Astrocyte (in vitro differentiated cells and primary cell): Measurements from ENCODE around the gene LRRC73. TPM values are rescaled to one million over a fixed set of nuclear protein-coding genes. Genes with fewer than 3 reads are reported as not detected.
"Not testable (repeated sequence)": the region's sequence is repeated elsewhere in the genome, so short reads cannot be mapped to it uniquely, and the experiment has no call there.

Source experiments
- DNase-seq: peaks from one replicate; pipeline ENCODE4 v3.0.0-alpha.2; 2010; ENCODE audit warnings: low read depth
- FAIRE-seq: peaks from 2 replicates; lab custom pipeline; 2011; peaks lifted over from hg19 to GRCh38; lab: Jason Lieb, UNC
- H2AFZ ChIP-seq: 2 replicates; pipeline ENCODE4 v1.6.0; 2012; ENCODE audit warnings: low read depth, low read length, inconsistent platforms
- H3K27ac ChIP-seq: 2 replicates; pipeline ENCODE4 v1.5.1; 2011; ENCODE audit warnings: low read depth, low read length, inconsistent platforms
- H3K27me3 ChIP-seq: 2 replicates; pipeline ENCODE4 v1.6.0; 2011; ENCODE audit warnings: low read length, inconsistent platforms; ENCODE audit not compliant: insufficient read depth
- H3K36me3 ChIP-seq: 2 replicates; pipeline ENCODE4 v1.5.1; 2011; ENCODE audit warnings: low read length, inconsistent platforms; ENCODE audit not compliant: insufficient read depth
- H3K4me1 ChIP-seq: 2 replicates; pipeline ENCODE4 v1.5.1; 2011; ENCODE audit warnings: low read length, inconsistent platforms; ENCODE audit not compliant: insufficient read depth
- H3K4me2 ChIP-seq: 2 replicates; pipeline ENCODE4 v1.6.0; 2012; ENCODE audit warnings: low read length, inconsistent platforms
- H3K4me3 ChIP-seq: 2 replicates; pipeline ENCODE4 v1.5.1; 2011; ENCODE audit warnings: low read depth, mild to moderate bottlenecking, low read length, inconsistent platforms; ENCODE audit not compliant: insufficient read depth
- H3K79me2 ChIP-seq: 2 replicates; pipeline ENCODE4 v1.6.0; 2012; ENCODE audit warnings: mild to moderate bottlenecking, low read length, inconsistent platforms; ENCODE audit not compliant: insufficient read depth
- H3K9ac ChIP-seq: 2 replicates; pipeline ENCODE4 v1.6.0; 2012; ENCODE audit warnings: mild to moderate bottlenecking, low read length, inconsistent platforms
- H3K9me3 ChIP-seq: 2 replicates; pipeline ENCODE4 v1.5.1; 2012; ENCODE audit warnings: low read depth, mild to moderate bottlenecking, low read length, inconsistent platforms; ENCODE audit not compliant: insufficient read depth
- H4K20me1 ChIP-seq: 2 replicates; pipeline ENCODE4 v1.6.0; 2012; ENCODE audit warnings: low read length, inconsistent platforms; ENCODE audit not compliant: insufficient read depth
- H3K27ac Mint-ChIP-seq: one replicate; pipeline ENCODE4 v1.8.0; 2021; ENCODE audit warnings: mild to moderate bottlenecking, mixed read lengths; ENCODE audit not compliant: unreplicated experiment
- H3K27me3 Mint-ChIP-seq: one replicate; pipeline ENCODE4 v1.8.0; 2021; ENCODE audit warnings: low read depth, mixed read lengths; ENCODE audit not compliant: unreplicated experiment
- H3K36me3 Mint-ChIP-seq: one replicate; pipeline ENCODE4 v1.8.0; 2021; ENCODE audit warnings: low read depth, mixed read lengths; ENCODE audit not compliant: unreplicated experiment
- H3K4me1 Mint-ChIP-seq: one replicate; pipeline ENCODE4 v1.8.0; 2021; ENCODE audit warnings: low read depth, mixed read lengths; ENCODE audit not compliant: unreplicated experiment
- H3K4me3 Mint-ChIP-seq: one replicate; pipeline ENCODE4 v1.8.0; 2021; ENCODE audit warnings: mild to moderate bottlenecking, moderate library complexity, mixed read lengths; ENCODE audit not compliant: unreplicated experiment
- H3K9me3 Mint-ChIP-seq: one replicate; pipeline ENCODE4 v1.8.0; 2021; ENCODE audit warnings: mild to moderate bottlenecking, mixed read lengths; ENCODE audit not compliant: unreplicated experiment
- EZH2 ChIP-seq: IDR thresholded peaks from 2 replicates; pipeline ENCODE4 v1.6.1; 2012; ENCODE audit warnings: mild to moderate bottlenecking, low read length, inconsistent platforms; ENCODE audit not compliant: insufficient read depth
- total RNA-seq: library from RNA; stranded (reverse); gene quantifications from 2 replicates; pipeline ENCODE4 v1.2.1, GENCODE V29; 2021
- TF ChIP-seq, protein P1 (sequence below): IDR thresholded peaks from 2 replicates; pipeline ENCODE4 v1.5.1; 2011; ENCODE audit warnings: low read depth, mild to moderate bottlenecking, inconsistent platforms, low read length, moderate library complexity; ENCODE audit not compliant: insufficient read depth

LRRC73 gene
- total RNA-seq, 1 donor from 2014 or later = 0.30 TPM

DNA sequence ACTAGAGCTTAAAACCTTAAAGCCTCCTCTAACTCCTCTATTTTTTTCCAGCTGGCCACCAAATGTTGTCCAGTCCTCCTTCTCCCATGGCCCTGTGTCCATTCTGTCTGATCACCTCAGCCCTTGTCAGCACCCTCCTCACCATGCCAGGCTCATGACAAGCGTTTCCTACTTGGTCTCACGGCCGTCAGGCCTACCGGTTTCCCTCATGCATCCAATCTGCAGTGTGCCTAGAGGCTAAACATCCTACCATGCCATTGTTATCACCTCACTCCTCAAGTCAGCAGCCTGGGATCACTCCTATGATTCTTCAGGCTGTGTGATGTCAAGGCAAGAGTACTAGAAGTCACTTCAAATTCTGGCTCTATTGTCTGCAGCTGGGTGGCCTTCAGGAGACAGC, 42.4 kb downstream of the LRRC73 start:
- Mint-ChIP-seq H3K27me3 (peaks cover 31% of the 10 kb centered on the region), H3K4me3 (no peak overlapping the region), H3K27ac (no peak overlapping the region), H3K36me3 (no peaks in the 10 kb centered on the region), H3K4me1 (no peaks in the 10 kb centered on the region), H3K9me3 (no peaks in the 10 kb centered on the region)
- Histone ChIP-seq H3K27me3 (peaks cover 18% of the 10 kb centered on the region), H3K4me3 (no peak overlapping the region), H3K9me3 (no peaks in the 10 kb centered on the region), H3K27ac (no peak overlapping the region), H3K9ac (no peak overlapping the region), H3K4me2 (no peak overlapping the region), H4K20me1 (no peaks in the 10 kb centered on the region), H3K4me1 (no peaks in the 10 kb centered on the region), H3K36me3 (no peaks in the 10 kb centered on the region), H3K79me2 (no peaks in the 10 kb centered on the region), H2AFZ (no peak overlapping the region)
- TF ChIP-seq, protein P1, sequence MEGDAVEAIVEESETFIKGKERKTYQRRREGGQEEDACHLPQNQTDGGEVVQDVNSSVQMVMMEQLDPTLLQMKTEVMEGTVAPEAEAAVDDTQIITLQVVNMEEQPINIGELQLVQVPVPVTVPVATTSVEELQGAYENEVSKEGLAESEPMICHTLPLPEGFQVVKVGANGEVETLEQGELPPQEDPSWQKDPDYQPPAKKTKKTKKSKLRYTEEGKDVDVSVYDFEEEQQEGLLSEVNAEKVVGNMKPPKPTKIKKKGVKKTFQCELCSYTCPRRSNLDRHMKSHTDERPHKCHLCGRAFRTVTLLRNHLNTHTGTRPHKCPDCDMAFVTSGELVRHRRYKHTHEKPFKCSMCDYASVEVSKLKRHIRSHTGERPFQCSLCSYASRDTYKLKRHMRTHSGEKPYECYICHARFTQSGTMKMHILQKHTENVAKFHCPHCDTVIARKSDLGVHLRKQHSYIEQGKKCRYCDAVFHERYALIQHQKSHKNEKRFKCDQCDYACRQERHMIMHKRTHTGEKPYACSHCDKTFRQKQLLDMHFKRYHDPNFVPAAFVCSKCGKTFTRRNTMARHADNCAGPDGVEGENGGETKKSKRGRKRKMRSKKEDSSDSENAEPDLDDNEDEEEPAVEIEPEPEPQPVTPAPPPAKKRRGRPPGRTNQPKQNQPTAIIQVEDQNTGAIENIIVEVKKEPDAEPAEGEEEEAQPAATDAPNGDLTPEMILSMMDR = no peak
- no peak for TF ChIP-seq EZH2
- DNase-seq (no peak), FAIRE-seq (no peak)

DNA sequence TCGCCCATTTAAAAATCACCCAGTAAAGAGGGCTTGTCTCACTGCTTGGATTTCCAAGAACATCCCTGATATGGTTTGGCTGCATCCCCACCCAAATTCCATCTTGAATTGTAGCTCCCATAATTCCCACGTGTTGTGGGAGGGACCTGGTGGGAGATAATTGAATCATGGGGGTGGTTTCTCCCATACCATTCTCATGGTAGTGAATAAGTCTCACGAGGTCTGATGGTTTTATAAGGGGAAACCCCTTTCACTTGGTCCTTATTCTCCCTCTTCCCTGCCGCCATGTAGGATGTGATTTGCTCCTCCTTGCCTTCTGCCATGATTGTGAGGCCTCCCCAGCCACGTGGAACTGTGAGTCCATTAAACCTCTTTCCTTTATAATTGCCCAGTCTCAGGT, 42.9 kb downstream of the LRRC73 start:
- H3K36me3 ChIP-seq, H3K79me2 ChIP-seq, H3K9me3 Mint-ChIP-seq, H3K27ac ChIP-seq, H3K4me2 ChIP-seq, H3K9me3 ChIP-seq, H3K36me3 Mint-ChIP-seq, H3K4me3 ChIP-seq, H4K20me1 ChIP-seq, H2AFZ ChIP-seq, H3K9ac ChIP-seq, H3K4me1 Mint-ChIP-seq, DNase-seq, H3K27ac Mint-ChIP-seq, FAIRE-seq, H3K4me1 ChIP-seq, H3K4me3 Mint-ChIP-seq: not testable (repeated sequence)
- H3K27me3 Mint-ChIP-seq = peaks cover 34% of the 10 kb centered on the region
- H3K27me3 ChIP-seq = peaks cover 23% of the 10 kb centered on the region

DNA sequence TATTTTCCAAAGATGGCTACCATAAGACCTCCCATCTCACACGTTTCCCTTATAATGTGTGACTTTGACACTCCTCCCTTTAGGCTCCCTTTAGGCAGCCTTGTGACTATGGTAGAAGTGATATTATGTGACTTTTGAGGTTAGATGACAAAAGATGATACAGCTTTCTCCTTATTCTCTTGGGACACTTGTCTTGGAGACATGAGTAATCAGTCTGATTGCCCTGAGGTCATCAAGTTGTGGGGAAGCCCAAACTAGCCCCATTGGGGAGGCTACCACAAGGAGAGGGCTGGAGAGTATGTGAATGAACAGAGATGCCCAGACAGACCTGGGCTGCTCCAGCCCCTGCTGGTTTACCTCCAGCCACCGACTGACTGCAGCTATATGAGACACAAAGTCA, 44.2 kb downstream of the LRRC73 start:
- H3K4me3 ChIP-seq = no peak overlapping the region
- no peak for DNase-seq
- FAIRE-seq = no peak
- no peaks in the 10 kb centered on the region for H3K9me3 Mint-ChIP-seq
- no peaks in the 10 kb centered on the region for H3K9me3 ChIP-seq
- H3K27me3 ChIP-seq = peaks cover 18% of the 10 kb centered on the region
- H4K20me1 ChIP-seq = no peaks in the 10 kb centered on the region
- H3K9ac ChIP-seq = no peak overlapping the region
- H3K27ac ChIP-seq = no peak overlapping the region
- H3K79me2 ChIP-seq = no peaks in the 10 kb centered on the region
- no peak overlapping the region for H3K4me3 Mint-ChIP-seq
- H3K4me2 ChIP-seq = no peak overlapping the region
- no peak overlapping the region for H2AFZ ChIP-seq
- H3K27me3 Mint-ChIP-seq = peaks cover 44% of the 10 kb centered on the region
- no peaks in the 10 kb centered on the region for H3K36me3 ChIP-seq
- H3K4me1 ChIP-seq = no peaks in the 10 kb centered on the region
- no peak overlapping the region for H3K27ac Mint-ChIP-seq
- no peaks in the 10 kb centered on the region for H3K36me3 Mint-ChIP-seq
- TF ChIP-seq EZH2 = no peak
- H3K4me1 Mint-ChIP-seq = no peaks in the 10 kb centered on the region
